ENCODE measurements around the gene C4orf51.

The C4orf51 gene

GRCh38 chr4:145760961-145761929 lies 81.3 kb downstream of the C4orf51 start:
- DNase-seq = no peak

- no peak for DNase-seq
These were observed 82.8 kb downstream of the C4orf51 start for GRCh38 chr4:145762719-145763118.

DNA sequence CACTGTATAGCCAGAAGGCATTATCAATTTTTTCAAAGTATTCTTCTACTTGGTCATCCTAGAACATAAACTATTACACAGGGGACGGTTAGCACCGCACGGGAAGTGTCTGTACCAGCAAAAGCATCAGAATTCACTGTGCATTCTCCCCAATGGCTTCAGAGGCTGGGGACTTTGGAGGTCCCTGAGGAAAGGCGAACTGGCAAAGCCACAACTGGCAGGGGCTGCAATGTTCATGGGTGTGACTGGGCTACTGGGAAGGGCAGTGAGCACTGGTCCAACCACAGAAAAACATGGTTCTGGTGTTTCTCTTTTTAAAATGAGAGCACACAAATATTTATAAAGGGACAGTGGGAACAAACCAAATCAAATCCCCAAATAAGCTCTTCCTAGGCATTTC lies 83.5 kb downstream of the C4orf51 start:
- no peak for DNase-seq

DNA sequence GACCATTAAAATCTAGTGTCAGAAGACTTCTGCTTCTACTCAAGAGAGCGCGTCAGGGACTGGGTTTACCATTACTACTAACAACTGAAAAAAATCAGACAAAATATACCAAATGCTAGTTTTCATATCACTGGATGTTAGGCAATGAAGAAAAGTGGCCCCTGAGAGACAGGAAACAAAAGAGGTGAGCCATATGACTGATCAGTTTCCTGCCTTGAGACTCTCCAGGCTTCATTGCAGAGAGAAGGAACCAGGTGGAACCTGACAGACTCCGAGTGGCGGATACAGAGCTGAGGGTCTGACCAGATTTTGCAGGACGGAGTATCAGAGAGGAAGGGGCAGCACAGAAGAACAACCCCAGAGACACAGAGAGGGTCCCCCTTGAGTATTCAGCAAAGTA lies 86.3 kb downstream of the C4orf51 start:
- DNase-seq = no peak

GRCh38 chr4:145769450-145770037 lies 89.6 kb downstream of the C4orf51 start:
- DNase-seq = no peak

DNA sequence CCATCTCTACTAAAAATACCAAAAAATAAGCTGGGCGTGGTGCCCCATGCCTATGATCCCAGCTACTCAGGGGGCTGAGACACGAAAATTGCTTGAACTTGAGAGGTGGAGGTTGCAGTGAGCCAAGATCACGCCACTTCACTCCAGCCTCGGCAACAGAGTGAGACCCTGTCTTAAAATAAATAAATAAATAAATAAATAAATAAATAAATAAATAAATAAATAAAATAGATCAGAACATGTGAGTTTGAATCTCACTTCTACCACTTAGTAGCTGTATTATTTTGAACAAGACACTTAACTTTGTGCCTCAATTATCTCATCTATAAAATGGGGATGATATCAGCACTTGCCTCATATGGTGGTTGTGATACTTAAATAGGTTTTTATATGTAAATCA lies 90.2 kb downstream of the C4orf51 start:
- DNase-seq = no peak

DNA sequence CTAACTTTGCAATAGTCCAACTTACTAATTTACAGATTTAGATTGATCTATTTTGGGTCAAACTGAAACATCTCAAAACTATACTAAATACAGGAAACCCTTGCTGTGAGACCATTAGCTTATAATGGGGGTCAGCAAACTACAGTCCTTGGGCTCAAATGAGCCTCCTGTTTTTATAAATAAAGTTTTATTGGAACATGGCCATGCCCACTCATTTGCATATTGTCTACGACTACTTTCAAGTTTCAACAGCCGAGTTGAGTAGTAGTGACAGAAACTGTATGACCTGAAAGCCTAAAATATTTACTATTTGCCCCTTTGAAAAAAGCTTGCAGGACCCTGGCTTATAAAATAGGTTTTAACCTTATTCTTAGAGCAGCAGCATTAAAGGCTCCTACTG lies 92.4 kb downstream of the C4orf51 start:
- no peak for DNase-seq

DNA sequence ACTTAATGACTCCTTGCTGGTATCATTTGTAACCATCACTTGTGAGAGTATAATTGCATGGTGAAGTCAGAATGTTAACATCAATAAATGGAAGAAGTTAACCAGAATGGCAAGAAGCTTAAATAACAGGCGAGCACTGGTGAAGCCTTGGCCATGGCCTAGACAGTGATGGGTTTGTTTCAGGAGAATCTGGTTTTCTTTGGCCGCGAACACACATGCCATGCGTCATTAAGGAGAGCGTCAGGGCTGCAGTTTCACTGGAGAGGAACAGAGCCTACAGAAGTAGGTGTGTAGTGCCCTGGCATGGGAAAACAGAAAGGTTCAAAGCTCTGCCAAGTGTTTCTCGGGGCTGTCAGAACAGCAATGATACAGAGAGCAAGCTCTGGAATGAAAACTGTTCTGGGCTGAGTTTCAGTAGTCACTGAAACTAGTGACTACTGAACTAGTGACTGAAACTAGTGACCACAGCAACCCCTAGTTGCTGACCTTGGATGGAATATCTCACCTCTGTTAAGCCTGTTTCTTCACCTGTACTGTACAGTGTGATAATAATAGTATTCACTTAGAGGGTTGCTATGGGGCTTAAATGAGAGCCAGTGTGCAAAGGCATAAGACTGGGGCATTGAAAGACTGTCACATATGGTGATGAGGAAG lies 93.8 kb downstream of the C4orf51 start:
- no peak for DNase-seq

- no peak for DNase-seq
These were observed 94.5 kb downstream of the C4orf51 start for GRCh38 chr4:145774473-145774872.

- DNase-seq = no peak
These were observed 95.5 kb downstream of the C4orf51 start for GRCh38 chr4:145775406-145775805.

DNA sequence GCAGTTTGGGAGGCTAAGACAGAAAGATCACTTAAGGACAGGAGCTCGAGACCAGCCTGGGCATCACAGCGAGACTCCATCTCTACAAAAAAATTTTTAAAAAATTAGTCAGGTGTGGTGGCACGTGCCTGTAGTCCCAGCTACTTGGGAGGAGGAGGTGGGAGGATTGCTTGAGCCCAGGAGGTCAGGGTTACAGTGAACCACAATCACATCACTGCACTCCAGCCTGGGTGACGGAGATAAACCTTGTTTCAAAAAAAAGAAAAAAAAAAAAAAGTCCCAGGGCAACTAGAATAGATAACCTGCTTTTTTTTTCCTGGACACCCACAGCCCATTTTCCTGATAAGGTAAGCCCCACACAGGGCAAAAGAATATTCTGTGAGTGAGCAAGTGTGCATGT lies 96.3 kb downstream of the C4orf51 start:
- no peak for DNase-seq

GRCh38 chr4:145779319-145779801 lies 99.4 kb downstream of the C4orf51 start:
- no peak for DNase-seq

- DNase-seq = no peak
These were observed 101.4 kb downstream of the C4orf51 start for GRCh38 chr4:145781351-145781750.

All from activated CD8-positive, alpha-beta memory T cell treated with anti-CD3 and anti-CD28 coated beads for 24 hours (primary cell).